Stimulated activated naive CD8-positive, alpha-beta T cell treated with anti-CD3 and anti-CD28 coated beads, Interleukin-15, Interleukin-2, amounts not matched to agents 100 U/mL and 50 U/mL, for 24 hours (primary cell): ENCODE measurements around the gene CHST11.
A peak's percentile ranks its signal among the peaks of the same experiment; 100 is the strongest.

ENCODE experiments used
- ATAC-seq: fragments of 150-1000 bp; cut with Tn5 transposase; one replicate; pipeline ENCODE4 v1.10.0; 2021
- DNase-seq: peaks from one replicate; pipeline ENCODE4 v3.0.0; 2021

The CHST11 gene

GRCh38 chr12:104673294-104673693 lies 216.5 kb downstream of the CHST11 start:
- no peak for ATAC-seq

GRCh38 chr12:104673696-104674482 lies 217.1 kb downstream of the CHST11 start:
- ATAC-seq, result no peak
- no peak for DNase-seq

More at GRCh38 chr12:104673294-104673693, 216.5 kb downstream of the CHST11 start:
- DNase-seq, result no peak

- ATAC-seq (no peak), DNase-seq (no peak)
These were observed 219.9 kb downstream of the CHST11 start for GRCh38 chr12:104676636-104677035.

GRCh38 chr12:104677441-104678089 lies 220.8 kb downstream of the CHST11 start:
- no peak for ATAC-seq
- no peak for DNase-seq

GRCh38 chr12:104680070-104680469 lies 223.3 kb downstream of the CHST11 start:
- DNase-seq (peak; percentile 34), ATAC-seq (peak; percentile 58)

GRCh38 chr12:104680491-104680890 lies 223.7 kb downstream of the CHST11 start:
- peak; percentile 47 for ATAC-seq
- peak; percentile 63 for DNase-seq

- ATAC-seq, result peak; percentile 33
- DNase-seq, result no peak
These were observed 224.4 kb downstream of the CHST11 start for GRCh38 chr12:104681012-104681690.

- DNase-seq (peak; percentile 81), ATAC-seq (peak; percentile 77)
These were observed 226.1 kb downstream of the CHST11 start for GRCh38 chr12:104682790-104683279.

- no peak for DNase-seq
- no peak for ATAC-seq
These were observed 227.2 kb downstream of the CHST11 start for GRCh38 chr12:104683831-104684503.

GRCh38 chr12:104684884-104685283 lies 228.1 kb downstream of the CHST11 start:
- ATAC-seq, result no peak
- no peak for DNase-seq

- DNase-seq, result no peak
- ATAC-seq, result no peak
These were observed 228.6 kb downstream of the CHST11 start for GRCh38 chr12:104685366-104685765.

GRCh38 chr12:104686196-104686595 lies 229.4 kb downstream of the CHST11 start:
- ATAC-seq, result no peak
- DNase-seq, result no peak

- peak; percentile 60 for DNase-seq
- peak; percentile 67 for ATAC-seq
These were observed 231.2 kb downstream of the CHST11 start for GRCh38 chr12:104687823-104688573.

- DNase-seq (no peak), ATAC-seq (no peak)
These were observed 232.9 kb downstream of the CHST11 start for GRCh38 chr12:104689635-104690034.

GRCh38 chr12:104691721-104692556 lies 235.2 kb downstream of the CHST11 start:
- DNase-seq, result no peak

GRCh38 chr12:104692557-104693218 lies 235.9 kb downstream of the CHST11 start:
- ATAC-seq (no peak), DNase-seq (no peak)

More at GRCh38 chr12:104691721-104692556, 235.2 kb downstream of the CHST11 start:
- no peak for ATAC-seq

GRCh38 chr12:104693493-104693892 lies 236.7 kb downstream of the CHST11 start:
- ATAC-seq (no peak), DNase-seq (no peak)

GRCh38 chr12:104694161-104694560 lies 237.4 kb downstream of the CHST11 start:
- no peak for DNase-seq
- ATAC-seq, result no peak

GRCh38 chr12:104694711-104695110 lies 238.0 kb downstream of the CHST11 start:
- ATAC-seq (no peak), DNase-seq (no peak)
